Mucosa of descending colon (tissue), 3 donors: ENCODE measurements around the gene LIPE. TPM values are rescaled to one million over a fixed set of nuclear protein-coding genes. Genes with fewer than 3 reads are reported as not detected.

Source experiments
- ATAC-seq: fragments of 200-7000 bp; cut with Tn5 transposase; one replicate; pipeline ENCODE4 v1.9.1; 2020; ENCODE audit warnings: mild to moderate bottlenecking, moderate library complexity
- DNase-seq, 3 donors: peaks; one replicate each; pipeline ENCODE4 v3.0.0-alpha.2; 2020
- H3K36me3 ChIP-seq: fragments of 200-600 bp; one replicate; pipeline ENCODE4 v1.8.0; 2021; ENCODE audit warnings: low read depth, mild to moderate bottlenecking
- H3K4me1 ChIP-seq: fragments of 200-600 bp; one replicate; pipeline ENCODE4 v1.8.0; 2021; ENCODE audit warnings: low read depth, mild to moderate bottlenecking
- H3K4me3 ChIP-seq: fragments of 200-600 bp; one replicate; pipeline ENCODE4 v1.8.0; 2021; ENCODE audit warnings: mild to moderate bottlenecking
- H3K9me3 ChIP-seq: fragments of 200-600 bp; one replicate; pipeline ENCODE4 v1.8.0; 2021; ENCODE audit warnings: mild to moderate bottlenecking
- intact Hi-C, 2 donors: fragments of 100-400 bp; cut with DNase I in 1 of 2; cut with micrococcal nuclease in 1 of 2; formaldehyde crosslinking; loops; one replicate each; pipeline versions ENCODE4 v1.11.0 to v1.11.1; 2022; cut with DNase I, micrococcal nuclease
- total RNA-seq, 3 donors: library from RNA; stranded (reverse); fragmentation: NEBNext Ultra II Directional in 2 of 3; extraction: Animal tissue kit (Norgen Biotek cat#: 25700) in 2 of 3; gene quantifications; one replicate each; pipeline versions ENCODE4 v1.2.1 to v1.2.4, GENCODE V29; 2021 to 2023
- TF ChIP-seq, protein P1 (sequence below): fragments of 200-600 bp; IDR thresholded peaks from one replicate; pipeline ENCODE4 v1.8.0; 2022; ENCODE audit warnings: antibody characterized with exemption, mild to moderate bottlenecking
- donor health status: DM: no; HTN: no; CAD: no; lungs with moderate emphysema.
- donor health status: DM: no; HTN: no; CAD: no.
- donor health status: DM: no; HTN: yes; CAD: no.

LIPE gene
- total RNA-seq, 3 donors from 2014 or later: 7.9 to 11.7 (median 10.0) TPM

DNA sequence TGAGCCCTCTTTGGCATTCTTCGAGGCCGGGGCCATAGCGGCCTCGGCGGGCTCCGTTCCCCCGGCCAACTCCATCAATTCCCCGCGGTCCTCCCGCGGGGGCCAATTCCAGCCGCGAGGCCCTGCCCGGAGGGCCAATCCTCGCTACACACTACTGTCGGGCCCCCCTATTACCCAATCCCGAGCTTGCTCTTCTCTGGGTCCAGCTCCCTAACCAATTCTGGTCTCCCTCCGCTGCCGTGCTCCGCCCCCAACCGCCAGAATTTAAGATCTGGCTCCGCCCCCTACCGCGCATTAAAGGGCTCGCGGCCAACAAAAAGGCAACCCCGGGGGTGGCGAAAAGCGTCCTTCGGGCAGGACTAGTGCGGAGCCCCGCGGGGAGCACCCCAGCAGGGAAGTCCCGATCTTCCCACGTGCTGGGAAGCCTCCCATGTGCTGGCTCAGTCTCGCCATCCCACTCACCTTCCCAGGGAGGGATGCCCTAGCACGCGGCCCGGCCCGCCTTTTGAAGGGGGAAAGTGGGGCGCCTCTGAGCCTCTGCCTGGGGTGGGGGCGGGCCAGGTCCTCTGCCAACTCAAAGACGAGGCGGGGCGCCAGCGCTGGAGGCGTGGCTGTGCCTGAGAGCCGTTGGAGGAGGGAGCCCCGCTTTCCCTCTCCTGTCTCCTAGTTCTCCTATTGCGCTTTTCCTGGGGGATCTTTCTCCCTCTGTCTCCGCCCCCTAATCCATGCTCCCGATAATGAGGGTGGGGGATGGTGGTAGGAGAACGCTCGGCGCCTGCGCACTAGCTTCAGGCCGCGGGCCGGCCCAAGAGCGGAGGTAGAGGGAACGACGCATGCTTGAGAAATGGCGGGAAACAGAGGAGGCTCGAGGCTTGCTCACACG, 3.5 kb downstream of the LIPE start:
- Histone ChIP-seq H3K4me3 (peak overlapping the region; percentile 35), H3K36me3 (no peaks in the 10 kb centered on the region), H3K9me3 (no peaks in the 10 kb centered on the region), H3K4me1 (peaks cover 8% of the 10 kb centered on the region)
- TF ChIP-seq, protein P1, sequence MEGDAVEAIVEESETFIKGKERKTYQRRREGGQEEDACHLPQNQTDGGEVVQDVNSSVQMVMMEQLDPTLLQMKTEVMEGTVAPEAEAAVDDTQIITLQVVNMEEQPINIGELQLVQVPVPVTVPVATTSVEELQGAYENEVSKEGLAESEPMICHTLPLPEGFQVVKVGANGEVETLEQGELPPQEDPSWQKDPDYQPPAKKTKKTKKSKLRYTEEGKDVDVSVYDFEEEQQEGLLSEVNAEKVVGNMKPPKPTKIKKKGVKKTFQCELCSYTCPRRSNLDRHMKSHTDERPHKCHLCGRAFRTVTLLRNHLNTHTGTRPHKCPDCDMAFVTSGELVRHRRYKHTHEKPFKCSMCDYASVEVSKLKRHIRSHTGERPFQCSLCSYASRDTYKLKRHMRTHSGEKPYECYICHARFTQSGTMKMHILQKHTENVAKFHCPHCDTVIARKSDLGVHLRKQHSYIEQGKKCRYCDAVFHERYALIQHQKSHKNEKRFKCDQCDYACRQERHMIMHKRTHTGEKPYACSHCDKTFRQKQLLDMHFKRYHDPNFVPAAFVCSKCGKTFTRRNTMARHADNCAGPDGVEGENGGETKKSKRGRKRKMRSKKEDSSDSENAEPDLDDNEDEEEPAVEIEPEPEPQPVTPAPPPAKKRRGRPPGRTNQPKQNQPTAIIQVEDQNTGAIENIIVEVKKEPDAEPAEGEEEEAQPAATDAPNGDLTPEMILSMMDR: no peak
- intact Hi-C loops: loop anchor here in 1 of 2 donors (2.0 kb wide), 1 partner anchor 63 kb away; no protein-coding TSS in a partner anchor
- ATAC-seq: peak; percentile 94
- DNase-seq: peak; percentile 92 to 93 (median 93)

GRCh38 chr19:42422901-42423461, 4.2 kb downstream of the LIPE start:
- intact Hi-C loops: loop anchor here in 1 of 2 donors (2.0 kb wide), 1 partner anchor 62 kb away; no protein-coding TSS in a partner anchor

GRCh38 chr19:42422092-42422900, 4.9 kb downstream of the LIPE start:
- ATAC-seq: no peak
- TF ChIP-seq, protein P1: no peak
- Histone ChIP-seq H3K4me3 (no peak overlapping the region), H3K36me3 (no peaks in the 10 kb centered on the region), H3K4me1 (peaks cover 8% of the 10 kb centered on the region), H3K9me3 (no peaks in the 10 kb centered on the region)
- no peak for DNase-seq
- intact Hi-C loops: loop anchor here in 1 of 2 donors (2.0 kb wide), 1 partner anchor 61 kb away; no protein-coding TSS in a partner anchor

More at GRCh38 chr19:42422901-42423461, 4.2 kb downstream of the LIPE start:
- ATAC-seq: peak; percentile 64
- H3K36me3 ChIP-seq: no peaks in the 10 kb centered on the region
- H3K4me3 ChIP-seq: peak overlapping the region; percentile 35
- no peaks in the 10 kb centered on the region for H3K9me3 ChIP-seq
- peaks cover 8% of the 10 kb centered on the region for H3K4me1 ChIP-seq
- TF ChIP-seq, protein P1: no peak
- no peak for DNase-seq

GRCh38 chr19:42421591-42422031, 5.6 kb downstream of the LIPE start:
- no peak for DNase-seq
- intact Hi-C loops: loop anchor here in 1 of 2 donors (2.0 kb wide), 1 partner anchor 61 kb away; no protein-coding TSS in a partner anchor
- ATAC-seq: no peak
- no peaks in the 10 kb centered on the region for H3K9me3 ChIP-seq
- H3K4me1 ChIP-seq: peaks cover 8% of the 10 kb centered on the region
- TF ChIP-seq, protein P1: no peak
- H3K4me3 ChIP-seq: no peak overlapping the region
- H3K36me3 ChIP-seq: no peaks in the 10 kb centered on the region

DNA sequence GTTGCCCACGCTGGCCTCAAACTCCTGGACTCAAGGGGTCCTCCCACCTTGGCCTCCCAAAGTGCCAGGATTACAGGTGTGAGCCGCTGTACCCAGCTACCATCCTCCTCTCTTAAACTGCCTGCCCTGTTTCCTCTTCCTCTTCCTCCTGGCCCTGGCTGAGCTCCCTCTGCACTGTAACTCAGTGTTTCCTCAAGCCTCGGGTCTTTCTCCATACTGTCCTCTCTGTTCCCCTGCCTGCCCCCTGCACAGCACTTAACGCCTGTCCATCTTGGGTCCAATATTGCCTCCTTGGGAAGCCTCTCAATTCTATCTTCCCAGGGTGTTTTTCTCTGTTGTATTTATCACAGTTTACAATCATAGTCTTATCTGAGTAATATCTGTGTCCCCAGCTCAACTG, 6.1 kb downstream of the LIPE start:
- TF ChIP-seq, protein P1: no peak
- ATAC-seq: no peak

More for the DNA sequence above, 6.1 kb downstream of the LIPE start:
- Histone ChIP-seq H3K4me3 (no peak overlapping the region), H3K36me3 (no peaks in the 10 kb centered on the region), H3K4me1 (peaks cover 8% of the 10 kb centered on the region), H3K9me3 (no peaks in the 10 kb centered on the region)
- no peak for DNase-seq
- intact Hi-C loops: no loop called here
